GM21576 (cell line): ENCODE data around the gene CCDC148.
"Not testable (repeated sequence)": the region's sequence is repeated elsewhere in the genome, so short reads cannot be mapped to it uniquely, and the experiment has no call there.

Experiments
- ATAC-seq: cut with Tn5 transposase; IDR thresholded peaks from one replicate; pipeline ENCODE4 v1.9.1; 2021; ENCODE audit warnings: mild to moderate bottlenecking, moderate library complexity; ENCODE audit not compliant: unreplicated experiment

Gene CCDC148

GRCh38 chr2:158484892-158485556 lies 28.5 kb upstream of the CCDC148 start:
- no peak for ATAC-seq

GRCh38 chr2:158482594-158482993 lies 26.0 kb upstream of the CCDC148 start:
- ATAC-seq: no peak

GRCh38 chr2:158481116-158481515 lies 24.6 kb upstream of the CCDC148 start:
- ATAC-seq: no peak

GRCh38 chr2:158478816-158479215 lies 22.3 kb upstream of the CCDC148 start:
- ATAC-seq: no peak

- no peak for ATAC-seq
Measured at GRCh38 chr2:158478237-158478636, 21.7 kb upstream of the CCDC148 start.

- ATAC-seq: no peak
Measured at GRCh38 chr2:158477202-158477601, 20.6 kb upstream of the CCDC148 start.

GRCh38 chr2:158474526-158475011 lies 18.0 kb upstream of the CCDC148 start:
- ATAC-seq: not testable (repeated sequence)

GRCh38 chr2:158473719-158474392 lies 17.3 kb upstream of the CCDC148 start:
- ATAC-seq: no peak

GRCh38 chr2:158473300-158473699 lies 16.7 kb upstream of the CCDC148 start:
- not testable (repeated sequence) for ATAC-seq

GRCh38 chr2:158472829-158473228 lies 16.3 kb upstream of the CCDC148 start:
- not testable (repeated sequence) for ATAC-seq

- ATAC-seq: no peak
Measured at GRCh38 chr2:158467248-158467647, 10.7 kb upstream of the CCDC148 start.

- ATAC-seq: peak; percentile 75
Measured at GRCh38 chr2:158464426-158465281, 8.1 kb upstream of the CCDC148 start.

- ATAC-seq: no peak
Measured at GRCh38 chr2:158463496-158464095, 7.0 kb upstream of the CCDC148 start.

- no peak for ATAC-seq
Measured at GRCh38 chr2:158460632-158461297, 4.2 kb upstream of the CCDC148 start.

GRCh38 chr2:158459161-158460003 lies 2.8 kb upstream of the CCDC148 start:
- no peak for ATAC-seq

GRCh38 chr2:158458617-158458920 lies 2.0 kb upstream of the CCDC148 start:
- ATAC-seq: no peak

- ATAC-seq: peak; percentile 44
Measured at GRCh38 chr2:158457826-158458616, 1.5 kb upstream of the CCDC148 start.

- ATAC-seq: peak; percentile 29
Measured at GRCh38 chr2:158457092-158457825, 706 bp upstream of the CCDC148 start.
